Measurements from ENCODE around the gene NEUROD4.
A peak's percentile ranks its signal among the peaks of the same experiment; 100 is the strongest.
"Not testable (repeated sequence)": the region's sequence is repeated elsewhere in the genome, so short reads cannot be mapped to it uniquely, and the experiment has no call there.

The NEUROD4 gene

GRCh38 chr12:55019784-55020183 is at the start of gene NEUROD4:
Gene NEUROD4 (plus strand): TSS chr12:55019974. CDS start chr12:55026440, 6,466 bp downstream.
- peak; percentile 26 for DNase-seq (ENCODE audit: low spot score)

GRCh38 chr12:54970741-54971140 is 49.0 kb upstream of the NEUROD4 start:
- DNase-seq (ENCODE audit: low spot score), result no peak

GRCh38 chr12:54973556-54973955 is 46.2 kb upstream of the NEUROD4 start:
- DNase-seq (ENCODE audit: low spot score), result no peak

- DNase-seq (ENCODE audit: low spot score), result no peak
Measured at GRCh38 chr12:54974279-54974678, 45.5 kb upstream of the NEUROD4 start.

DNA sequence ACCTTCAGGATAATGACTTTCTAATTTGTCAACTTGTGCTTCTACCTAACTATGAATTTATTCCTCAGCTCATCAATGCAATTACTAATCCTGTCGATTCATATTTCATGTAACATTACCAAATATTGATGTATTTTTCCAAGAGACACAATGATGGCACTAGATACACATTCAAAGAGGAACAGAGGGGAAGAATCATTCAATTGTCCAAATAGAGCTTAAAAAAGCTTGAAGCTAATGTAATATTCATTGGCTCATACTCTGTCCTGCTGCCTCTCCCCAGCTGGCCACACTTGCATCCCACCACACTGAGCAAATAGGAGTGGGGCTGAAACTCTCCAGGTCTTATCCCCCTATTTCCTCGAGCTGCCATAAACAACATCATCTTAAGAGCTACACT is 44.5 kb upstream of the NEUROD4 start:
- DNase-seq (ENCODE audit: low spot score), result no peak

DNA sequence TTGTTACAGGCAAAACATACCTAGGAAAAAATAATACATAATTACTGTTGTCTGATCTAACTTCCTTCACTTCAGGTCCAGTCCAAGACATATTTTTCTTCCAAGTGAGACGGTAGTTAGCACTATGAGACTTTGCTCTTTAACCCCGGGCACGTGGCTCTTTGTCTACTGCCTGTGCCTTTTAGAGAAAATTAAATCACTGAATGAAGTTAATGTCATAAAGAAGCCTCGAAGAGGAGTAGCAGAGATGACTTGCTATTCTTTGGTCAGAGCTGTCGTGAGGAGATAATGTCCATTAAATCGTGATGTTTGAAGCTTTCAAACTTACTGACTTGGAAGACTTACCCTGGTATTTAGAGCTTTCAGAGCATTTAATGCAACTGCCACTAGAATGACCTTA is 43.9 kb upstream of the NEUROD4 start:
- DNase-seq (ENCODE audit: low spot score), result no peak

DNA sequence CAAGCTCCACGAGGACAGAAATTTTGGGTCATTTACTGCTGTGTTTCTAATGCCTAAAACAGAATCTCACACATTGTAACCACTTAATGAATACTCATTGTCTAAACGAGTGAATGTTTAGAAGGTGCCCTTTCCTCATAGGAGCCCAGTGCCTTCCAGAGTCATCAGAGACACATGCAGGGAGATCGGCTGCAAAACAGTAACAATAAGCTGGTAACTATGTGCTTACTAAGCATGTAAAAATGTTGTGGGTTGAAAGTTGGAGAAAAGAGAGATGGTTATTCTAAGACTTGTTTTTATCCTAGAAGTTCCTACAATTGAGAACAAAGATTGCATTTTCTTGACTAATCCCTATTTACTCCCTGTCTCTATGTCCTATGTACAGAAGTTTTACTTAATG is 42.6 kb upstream of the NEUROD4 start:
- DNase-seq (ENCODE audit: low spot score), result peak; percentile 11

GRCh38 chr12:54977857-54978256 is 41.9 kb upstream of the NEUROD4 start:
- DNase-seq (ENCODE audit: low spot score), result no peak

- no peak for DNase-seq (ENCODE audit: low spot score)
Measured at GRCh38 chr12:54980341-54980740, 39.4 kb upstream of the NEUROD4 start.

DNA sequence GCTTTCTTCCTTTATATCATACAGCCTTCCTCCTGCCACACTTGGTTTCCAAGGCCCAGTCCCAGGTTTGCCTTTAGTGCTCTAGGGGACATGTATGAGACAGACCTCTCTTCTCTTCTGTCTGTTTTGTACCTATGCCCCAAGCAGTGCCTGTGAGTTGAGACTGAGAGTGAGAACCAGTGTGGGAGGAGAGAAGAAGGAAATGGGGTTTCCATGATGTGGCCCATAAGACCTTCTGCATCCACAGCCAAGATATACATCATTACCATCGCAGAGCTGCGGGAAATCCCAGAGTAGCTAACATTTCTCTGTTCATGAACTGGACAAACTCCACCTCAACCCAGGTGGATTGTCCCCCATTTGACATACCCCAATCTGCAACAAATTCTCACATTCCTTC is 38.0 kb upstream of the NEUROD4 start:
- DNase-seq (ENCODE audit: low spot score), result no peak

DNA sequence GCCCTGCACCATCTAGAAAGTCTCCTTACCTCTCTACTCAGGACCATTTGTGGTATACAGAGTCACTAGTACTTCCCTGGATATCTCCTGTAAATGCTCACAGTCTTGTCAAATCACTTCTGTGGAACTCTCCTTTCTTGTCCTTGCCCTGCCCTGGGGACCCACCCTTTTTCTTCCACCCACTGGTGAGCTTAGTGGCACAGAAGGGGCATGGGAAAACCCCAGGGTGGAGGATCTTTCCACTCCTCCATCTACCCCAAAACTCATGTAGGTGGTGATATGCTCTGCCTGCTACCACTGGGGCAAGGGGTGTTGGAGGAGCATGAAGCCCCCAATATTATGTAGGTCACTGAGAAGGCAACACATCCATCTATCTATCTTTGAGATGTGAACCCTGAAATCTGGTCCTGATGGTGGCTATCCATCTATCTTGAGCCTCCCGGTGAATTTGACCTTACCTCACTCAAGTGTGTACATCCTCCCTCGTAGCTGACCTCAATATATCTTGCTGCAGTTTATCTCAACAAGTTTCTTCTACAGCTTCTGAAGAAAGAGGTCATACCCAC is 36.2 kb upstream of the NEUROD4 start:
- no peak for DNase-seq (ENCODE audit: low spot score)

- no peak for DNase-seq (ENCODE audit: low spot score)
Measured at GRCh38 chr12:54984658-54985376, 35.0 kb upstream of the NEUROD4 start, which contains the start of gene TESPA1. Gene TESPA1 (minus strand): TSS chr12:54984762. CDS start chr12:54974562, 10,200 bp downstream.

GRCh38 chr12:54986773-54987172 is 33.0 kb upstream of the NEUROD4 start:
- not testable (repeated sequence) for DNase-seq (ENCODE audit: low spot score)

DNA sequence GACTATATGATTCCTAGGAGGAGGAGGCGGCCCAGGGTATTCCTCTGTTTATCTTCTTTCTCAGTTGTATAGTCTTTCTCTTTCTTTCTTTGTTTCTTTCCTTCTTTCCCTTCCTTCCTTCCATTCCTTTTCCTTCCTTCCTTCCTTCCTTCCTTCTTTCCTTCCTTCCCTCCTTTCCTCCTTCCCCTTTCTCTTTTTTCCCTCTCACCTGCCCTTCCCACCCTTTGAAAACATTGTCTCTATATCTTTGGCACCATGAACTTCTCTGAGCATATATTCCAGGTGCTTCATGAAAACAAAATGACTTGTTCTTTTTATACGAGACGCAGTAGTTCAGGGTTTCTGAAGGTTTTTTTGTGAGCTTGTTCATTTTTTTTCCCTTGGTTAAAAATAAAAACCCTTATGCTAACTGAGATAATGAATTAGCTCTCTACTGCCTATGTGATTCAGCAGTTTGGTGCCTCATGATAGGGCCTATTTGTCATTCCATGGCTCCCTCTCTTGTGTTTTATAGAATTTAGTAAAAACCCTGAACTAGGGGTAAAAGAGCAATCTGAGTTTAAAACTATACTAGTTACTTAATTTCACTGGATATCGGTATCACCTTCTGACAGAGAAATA is 32.1 kb upstream of the NEUROD4 start:
- no peak for DNase-seq (ENCODE audit: low spot score)

DNA sequence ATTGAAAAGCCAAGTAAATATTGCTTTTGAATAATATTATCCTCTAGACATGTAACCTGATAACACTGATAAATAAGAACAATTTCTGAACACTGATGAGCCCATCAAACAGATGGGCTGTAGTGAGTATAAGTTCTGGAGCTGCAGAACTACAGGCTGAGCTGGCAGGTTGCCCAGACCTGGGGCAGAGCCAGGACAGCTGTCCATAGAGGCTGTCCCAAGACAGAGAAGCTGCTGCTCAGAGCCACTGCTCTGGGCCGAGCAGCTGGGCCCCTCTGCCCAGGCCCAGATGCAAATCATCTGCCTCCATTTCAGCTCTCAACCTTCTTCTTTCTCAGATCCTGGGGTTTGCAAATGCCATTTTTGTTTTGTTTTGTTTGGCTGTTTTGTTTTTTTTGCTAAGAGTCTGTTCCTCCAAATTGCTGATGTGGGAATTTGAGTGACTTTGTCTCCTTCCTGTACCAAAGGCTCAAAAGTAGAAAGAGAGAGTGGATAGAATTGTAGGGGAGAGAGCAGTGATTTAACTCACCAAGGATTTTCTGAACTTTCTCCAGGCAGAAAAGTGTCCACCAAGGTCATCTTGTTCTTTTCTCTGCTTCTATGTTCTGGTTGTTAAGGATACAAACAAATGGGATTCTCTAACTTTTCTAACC is 31.2 kb upstream of the NEUROD4 start:
- DNase-seq (ENCODE audit: low spot score), result no peak

GRCh38 chr12:54989829-54990228 is 29.9 kb upstream of the NEUROD4 start:
- no peak for DNase-seq (ENCODE audit: low spot score)

DNA sequence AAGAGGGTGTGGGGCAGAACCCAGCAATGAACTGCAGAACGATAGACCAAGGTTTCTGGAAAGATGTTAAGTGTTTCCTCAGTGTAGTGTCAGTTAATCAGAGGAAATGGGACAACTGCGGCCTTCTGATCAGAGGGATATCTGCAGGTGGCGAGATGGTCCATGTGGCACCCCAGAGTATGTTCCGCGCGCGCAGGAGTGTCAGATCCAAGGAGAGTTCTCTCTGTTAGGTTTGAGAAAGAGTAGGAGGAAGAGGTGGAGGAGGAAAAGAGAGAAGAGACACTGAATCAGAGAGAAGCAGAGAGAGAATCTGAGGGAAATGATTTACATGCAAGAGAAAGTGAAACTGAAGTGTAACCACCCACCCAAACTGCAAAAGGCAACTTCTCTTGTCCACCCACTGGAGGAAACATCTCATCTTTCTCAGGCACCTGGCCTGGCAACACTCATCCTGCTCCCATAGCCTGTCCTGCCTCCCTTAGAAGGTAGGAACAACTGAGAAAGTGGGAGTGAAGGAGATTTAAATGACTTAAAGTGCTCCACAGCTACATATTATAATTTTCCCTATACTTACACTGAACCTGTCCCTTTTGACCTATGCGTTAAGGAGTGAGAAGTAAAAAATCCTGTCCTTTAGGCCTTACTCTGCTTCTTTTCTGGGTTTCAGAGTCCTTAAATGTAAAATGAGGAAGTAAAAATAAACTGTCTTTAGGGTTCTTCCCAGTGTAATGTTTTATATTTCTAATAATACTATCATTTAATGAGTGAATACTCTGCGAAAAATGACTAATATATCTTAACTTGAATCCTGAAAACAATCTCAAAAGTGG is 28.4 kb upstream of the NEUROD4 start:
- DNase-seq (ENCODE audit: low spot score), result no peak

DNA sequence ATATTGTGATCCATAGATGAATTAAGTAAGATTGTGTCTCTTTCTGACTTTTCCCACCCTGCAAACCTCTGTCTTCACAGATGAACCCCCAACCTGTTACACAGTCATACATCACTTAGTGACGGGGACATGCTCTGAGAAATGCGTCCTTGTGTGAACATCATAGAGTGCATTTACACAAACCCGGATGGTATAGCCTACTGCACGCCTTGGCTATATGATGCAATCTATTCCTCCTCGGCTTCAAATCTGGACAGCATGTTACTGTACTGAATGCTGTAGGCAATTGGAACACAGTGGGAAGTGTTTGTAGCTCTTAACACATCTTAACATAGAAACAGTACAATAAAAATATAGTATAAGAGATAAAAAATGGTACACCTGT is 27.8 kb upstream of the NEUROD4 start:
- DNase-seq (ENCODE audit: low spot score), result no peak

GRCh38 chr12:54993181-54993835 is 26.5 kb upstream of the NEUROD4 start:
- peak; percentile 43 for DNase-seq (ENCODE audit: low spot score)

DNA sequence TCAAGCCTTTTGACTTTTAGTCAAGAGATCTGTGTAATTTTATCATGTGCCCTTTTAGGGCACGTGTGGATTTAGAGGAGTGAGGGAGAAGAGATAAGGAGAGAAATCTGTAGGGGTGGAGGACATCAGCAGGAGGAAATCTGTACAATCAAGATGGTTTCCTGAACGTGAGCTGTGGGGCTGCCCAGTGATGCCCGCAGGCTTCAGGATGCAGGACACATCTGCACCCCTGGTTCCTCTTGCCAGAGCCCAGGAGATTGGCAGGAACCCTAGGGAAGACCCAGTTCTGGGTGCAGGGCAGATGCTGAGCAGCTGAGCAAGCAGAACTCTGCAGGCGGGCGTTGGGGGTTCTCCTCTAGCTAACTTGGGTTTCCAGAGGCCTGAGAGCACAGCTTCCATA is 23.6 kb upstream of the NEUROD4 start:
- DNase-seq (ENCODE audit: low spot score), result no peak

GRCh38 chr12:54997929-54998522 is 21.7 kb upstream of the NEUROD4 start:
- DNase-seq (ENCODE audit: low spot score), result no peak
